Neural progenitor cell (in vitro differentiated cells): Measurements from ENCODE around the gene VGLL3. TPM values are rescaled to one million over a fixed set of nuclear protein-coding genes. Genes with fewer than 3 reads are reported as not detected.

ENCODE experiments used
- DNase-seq: peaks from one replicate; pipeline ENCODE4 v3.0.0-alpha.2; 2016; ENCODE audit warnings: low spot score
- H2AFZ ChIP-seq: fragments of 200-600 bp; sonication (generic); replicated peaks from 2 replicates; pipeline ENCODE4 v1.6.1; 2016; ENCODE audit warnings: antibody characterized with exemption
- H3F3A ChIP-seq: fragments of 200-600 bp; sonication (generic); 2 replicates; pipeline ENCODE4 v1.6.1; 2016; ENCODE audit warnings: antibody characterized with exemption, low read depth
- H3K27ac ChIP-seq: fragments of 200-600 bp; sonication (generic); 2 replicates; pipeline ENCODE4 v1.5.1; 2016; ENCODE audit warnings: mild to moderate bottlenecking
- H3K27me3 ChIP-seq: fragments of 200-600 bp; sonication (generic); 2 replicates; pipeline ENCODE4 v1.6.1; 2016; ENCODE audit warnings: mild to moderate bottlenecking, moderate library complexity
- H3K36me3 ChIP-seq: fragments of 200-600 bp; sonication (generic); 2 replicates; pipeline ENCODE4 v1.5.1; 2016
- H3K4me1 ChIP-seq: fragments of 200-600 bp; sonication (generic); 2 replicates; pipeline ENCODE4 v1.6.1; 2016; ENCODE audit warnings: mixed run types
- H3K4me2 ChIP-seq: fragments of 200-600 bp; sonication (generic); 2 replicates; pipeline ENCODE4 v1.6.1; 2016
- H3K4me3 ChIP-seq: fragments of 200-600 bp; sonication (generic); 2 replicates; pipeline ENCODE4 v1.5.1; 2016
- H3K79me2 ChIP-seq: fragments of 200-600 bp; sonication (generic); 2 replicates; pipeline ENCODE4 v1.6.1; 2016; ENCODE audit warnings: low read depth
- H3K9ac ChIP-seq: fragments of 200-600 bp; sonication (generic); 2 replicates; pipeline ENCODE4 v1.6.1; 2016
- H3K9me3 ChIP-seq: fragments of 200-600 bp; sonication (generic); 2 replicates; pipeline ENCODE4 v1.5.1; 2016; ENCODE audit warnings: low read depth
- H4K20me1 ChIP-seq: fragments of 200-600 bp; sonication (generic); 2 replicates; pipeline ENCODE4 v1.6.1; 2016; ENCODE audit warnings: low read depth
- H3K27ac Mint-ChIP-seq: 3 replicates; pipeline ENCODE4 v1.8.0; 2021; ENCODE audit warnings: mixed read lengths
- H3K27me3 Mint-ChIP-seq: 2 replicates; pipeline ENCODE4 v1.8.0; 2022; ENCODE audit warnings: low read depth, mild to moderate bottlenecking, inconsistent platforms, moderate library complexity, mixed read lengths; ENCODE audit not compliant: insufficient read depth
- H3K36me3 Mint-ChIP-seq: 3 replicates; pipeline ENCODE4 v1.8.0; 2021; ENCODE audit warnings: mixed read lengths
- H3K4me1 Mint-ChIP-seq: 3 replicates; pipeline ENCODE4 v1.8.0; 2021; ENCODE audit warnings: mixed read lengths
- H3K4me3 Mint-ChIP-seq: 3 replicates; pipeline ENCODE4 v1.8.0; 2021; ENCODE audit warnings: mild to moderate bottlenecking, moderate library complexity, mixed read lengths
- H3K9me3 Mint-ChIP-seq: 3 replicates; pipeline ENCODE4 v1.8.0; 2020; ENCODE audit warnings: mixed read lengths
- EZH2 ChIP-seq: fragments of 200-600 bp; sonication (generic); IDR thresholded peaks from 2 replicates; pipeline ENCODE4 v1.6.1; 2017; ENCODE audit warnings: antibody characterized with exemption, mild to moderate bottlenecking, moderate library complexity
- EZH2phosphoT487 ChIP-seq: fragments of 200-600 bp; sonication (generic); IDR thresholded peaks from 2 replicates; pipeline ENCODE4 v1.6.1; 2017; ENCODE audit warnings: antibody characterized with exemption
- total RNA-seq: library from RNA; depleted of rRNA; stranded (reverse); fragments of >200 nt; gene quantifications from 2 replicates; pipeline ENCODE4 v1.2.3, GENCODE V29; 2015; ENCODE audit warnings: low replicate concordance
- TF ChIP-seq, protein P1 (sequence below): fragments of 200-600 bp; sonication (generic); IDR thresholded peaks from 2 replicates; pipeline ENCODE4 v1.5.1; 2017; ENCODE audit warnings: antibody characterized with exemption, mild to moderate bottlenecking

The VGLL3 gene
- total RNA-seq, 1 donor from 2014 or later = 1.8 TPM

DNA sequence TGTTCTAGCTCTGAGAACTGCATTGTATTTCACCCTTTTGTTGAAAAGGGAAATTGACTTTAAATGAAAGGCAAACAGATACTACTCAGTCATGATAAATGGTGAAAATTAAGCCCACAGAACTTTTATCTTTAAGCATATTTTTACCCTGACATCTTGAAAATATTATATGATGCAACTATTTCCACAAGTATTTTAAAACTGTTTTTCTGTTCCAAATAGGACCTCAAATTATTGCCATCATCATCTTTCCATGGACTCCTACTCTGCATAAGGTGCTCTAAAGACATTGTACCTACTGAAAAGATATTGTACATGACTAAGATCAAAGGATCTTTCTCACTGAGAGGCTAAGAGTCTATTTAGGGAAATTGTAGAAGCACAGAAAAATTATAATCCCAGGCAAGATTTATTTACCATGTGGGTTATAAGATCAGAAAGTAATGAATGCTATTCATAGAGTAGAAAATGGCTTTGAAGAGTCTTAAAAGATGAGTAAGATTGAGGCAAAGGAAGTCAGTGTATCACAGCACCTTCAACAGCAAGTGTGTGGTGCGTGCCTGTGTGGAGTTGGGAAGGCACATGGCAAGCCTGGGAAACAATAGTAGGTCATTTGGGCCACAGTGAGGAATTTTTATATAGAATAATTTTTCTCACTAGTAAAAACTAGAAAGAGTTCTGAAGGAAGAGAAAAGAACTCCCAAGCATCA, 68.8 kb downstream of the VGLL3 start:
- Histone ChIP-seq H3K9me3 (no peaks in the 10 kb centered on the region), H3K4me3 (no peak overlapping the region), H4K20me1 (no peaks in the 10 kb centered on the region), H2AFZ (no peak overlapping the region), H3K9ac (no peak overlapping the region), H3K36me3 (no peaks in the 10 kb centered on the region), H3K27me3 (no peaks in the 10 kb centered on the region), H3K79me2 (no peaks in the 10 kb centered on the region), H3K4me2 (no peak overlapping the region), H3K27ac (no peak overlapping the region), H3K4me1 (no peaks in the 10 kb centered on the region), H3F3A (no peaks in the 10 kb centered on the region)
- TF ChIP-seq EZH2phosphoT487 (no peak), EZH2 (no peak)
- TF ChIP-seq, protein P1, sequence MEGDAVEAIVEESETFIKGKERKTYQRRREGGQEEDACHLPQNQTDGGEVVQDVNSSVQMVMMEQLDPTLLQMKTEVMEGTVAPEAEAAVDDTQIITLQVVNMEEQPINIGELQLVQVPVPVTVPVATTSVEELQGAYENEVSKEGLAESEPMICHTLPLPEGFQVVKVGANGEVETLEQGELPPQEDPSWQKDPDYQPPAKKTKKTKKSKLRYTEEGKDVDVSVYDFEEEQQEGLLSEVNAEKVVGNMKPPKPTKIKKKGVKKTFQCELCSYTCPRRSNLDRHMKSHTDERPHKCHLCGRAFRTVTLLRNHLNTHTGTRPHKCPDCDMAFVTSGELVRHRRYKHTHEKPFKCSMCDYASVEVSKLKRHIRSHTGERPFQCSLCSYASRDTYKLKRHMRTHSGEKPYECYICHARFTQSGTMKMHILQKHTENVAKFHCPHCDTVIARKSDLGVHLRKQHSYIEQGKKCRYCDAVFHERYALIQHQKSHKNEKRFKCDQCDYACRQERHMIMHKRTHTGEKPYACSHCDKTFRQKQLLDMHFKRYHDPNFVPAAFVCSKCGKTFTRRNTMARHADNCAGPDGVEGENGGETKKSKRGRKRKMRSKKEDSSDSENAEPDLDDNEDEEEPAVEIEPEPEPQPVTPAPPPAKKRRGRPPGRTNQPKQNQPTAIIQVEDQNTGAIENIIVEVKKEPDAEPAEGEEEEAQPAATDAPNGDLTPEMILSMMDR = no peak
- DNase-seq = no peak
- H3K27me3 Mint-ChIP-seq = no peaks in the 10 kb centered on the region
- no peaks in the 10 kb centered on the region for H3K4me1 Mint-ChIP-seq
- no peak overlapping the region for H3K4me3 Mint-ChIP-seq
- no peak overlapping the region for H3K27ac Mint-ChIP-seq
- no peaks in the 10 kb centered on the region for H3K9me3 Mint-ChIP-seq
- H3K36me3 Mint-ChIP-seq = no peaks in the 10 kb centered on the region

DNA sequence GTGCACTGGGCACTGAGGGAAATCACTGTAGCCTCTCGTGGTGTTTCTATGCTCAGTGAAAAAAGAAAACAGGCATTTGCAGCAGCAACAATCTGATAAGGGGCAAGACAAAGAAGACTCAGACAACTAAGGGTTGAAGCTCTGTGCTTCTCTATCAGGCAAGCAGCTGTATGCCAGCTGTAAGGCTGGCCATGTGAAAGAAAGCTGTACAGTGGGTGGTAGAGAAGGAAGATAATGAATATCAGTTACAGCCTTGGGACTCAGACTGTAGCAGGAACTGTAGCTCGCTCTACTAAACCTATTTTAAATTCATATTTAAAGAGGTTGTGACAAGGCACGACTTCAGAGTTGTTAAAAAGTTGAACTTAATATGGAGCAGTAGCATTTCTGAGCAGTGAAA, 76.3 kb downstream of the VGLL3 start:
- no peak overlapping the region for H3K27ac Mint-ChIP-seq
- no peak overlapping the region for H3K4me3 ChIP-seq
- TF ChIP-seq, protein P1 = no peak
- TF ChIP-seq EZH2phosphoT487 (no peak), EZH2 (no peak)

DNA sequence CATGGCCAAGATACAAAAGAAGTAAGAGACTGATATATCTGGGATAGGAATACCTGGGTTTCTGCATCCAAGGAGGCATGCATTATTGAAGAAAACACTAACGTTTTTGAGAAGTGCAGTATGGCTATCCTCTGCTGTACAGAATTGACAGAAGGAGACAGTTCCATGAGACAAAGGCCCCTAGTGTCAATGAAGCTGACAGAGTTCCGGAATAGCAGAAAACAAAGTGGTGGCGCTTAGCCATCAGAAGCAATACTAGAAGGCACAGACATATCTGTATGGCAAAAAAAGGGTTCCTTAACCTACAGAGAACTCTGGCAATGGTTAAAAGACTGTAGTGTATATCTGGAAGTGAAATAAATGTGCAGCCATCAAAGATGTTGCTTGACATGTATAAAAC, 77.8 kb downstream of the VGLL3 start:
- Mint-ChIP-seq H3K27me3 (no peaks in the 10 kb centered on the region), H3K4me1 (no peaks in the 10 kb centered on the region), H3K4me3 (no peak overlapping the region), H3K27ac (no peak overlapping the region), H3K9me3 (no peaks in the 10 kb centered on the region), H3K36me3 (no peaks in the 10 kb centered on the region)
- Histone ChIP-seq H3K36me3 (no peaks in the 10 kb centered on the region), H3K79me2 (no peaks in the 10 kb centered on the region), H3K27ac (no peak overlapping the region), H2AFZ (no peak overlapping the region), H3K9me3 (no peaks in the 10 kb centered on the region), H3K4me3 (no peak overlapping the region), H3K27me3 (no peaks in the 10 kb centered on the region), H3K4me2 (no peak overlapping the region), H4K20me1 (no peaks in the 10 kb centered on the region), H3K4me1 (peaks cover 5% of the 10 kb centered on the region), H3F3A (no peaks in the 10 kb centered on the region), H3K9ac (no peak overlapping the region)
- no peak for TF ChIP-seq EZH2phosphoT487
- no peak for TF ChIP-seq EZH2
- TF ChIP-seq, protein P1 = no peak
- no peak for DNase-seq

More for the DNA sequence above, 76.3 kb downstream of the VGLL3 start:
- Histone ChIP-seq H4K20me1 (no peaks in the 10 kb centered on the region), H3K9me3 (no peaks in the 10 kb centered on the region), H3K27ac (no peak overlapping the region), H3K4me2 (no peak overlapping the region), H3K9ac (no peak overlapping the region), H3K27me3 (no peaks in the 10 kb centered on the region), H3K36me3 (no peaks in the 10 kb centered on the region), H3K4me1 (peaks cover 5% of the 10 kb centered on the region), H3F3A (no peaks in the 10 kb centered on the region), H3K79me2 (no peaks in the 10 kb centered on the region), H2AFZ (peak overlapping the region; percentile 55)
- H3K4me1 Mint-ChIP-seq = no peaks in the 10 kb centered on the region
- no peaks in the 10 kb centered on the region for H3K9me3 Mint-ChIP-seq
- DNase-seq = no peak
- no peaks in the 10 kb centered on the region for H3K36me3 Mint-ChIP-seq
- H3K4me3 Mint-ChIP-seq = no peak overlapping the region
- H3K27me3 Mint-ChIP-seq = no peaks in the 10 kb centered on the region
